Activated CD4-positive, CD25-positive, alpha-beta regulatory T cell treated with anti-CD3 and anti-CD28 coated beads, Interleukin-2, amount 50 U/mL, for 16 hours (primary cell): ENCODE data around the gene PTOV1.
"Not testable (repeated sequence)": the region's sequence is repeated elsewhere in the genome, so short reads cannot be mapped to it uniquely, and the experiment has no call there.

Experiments used
- DNase-seq: peaks from one replicate; pipeline ENCODE4 v3.0.0-alpha.2; 2020; ENCODE audit warnings: low read depth, low spot score

Gene PTOV1

DNA sequence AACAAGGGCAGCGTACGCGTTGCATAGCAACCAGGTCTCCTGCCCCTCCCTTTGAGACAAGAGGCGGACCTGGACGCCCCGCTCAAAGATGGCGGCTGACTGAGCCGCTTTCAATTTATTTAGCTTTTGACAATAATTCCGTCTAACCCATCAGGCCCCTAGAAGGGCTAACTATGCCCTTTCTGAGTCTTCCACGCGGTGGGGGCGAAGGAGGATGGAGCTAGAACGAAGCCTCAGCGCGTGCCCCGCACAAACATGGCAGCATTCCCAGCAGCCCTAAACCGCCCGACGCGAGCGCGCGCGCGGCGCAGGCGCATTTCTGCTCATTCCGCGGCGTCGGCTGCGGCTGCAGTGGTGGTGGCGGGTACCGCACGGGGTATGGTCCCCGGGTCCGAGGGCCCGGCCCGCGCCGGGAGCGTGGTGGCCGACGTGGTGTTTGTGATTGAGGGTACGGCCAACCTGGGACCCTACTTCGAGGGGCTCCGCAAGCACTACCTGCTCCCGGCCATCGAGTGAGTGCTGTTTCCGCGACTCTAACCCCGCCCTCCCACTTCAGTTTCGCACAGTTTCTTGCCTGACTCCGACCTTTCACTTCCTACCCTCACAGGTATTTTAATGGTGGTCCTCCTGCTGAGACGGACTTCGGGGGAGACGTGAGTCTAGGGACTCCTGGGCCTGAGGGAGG is 32.9 kb upstream of the PTOV1 start, which contains the start of gene MED25:
MED25 (plus strand) TSS at position 326 of the 685 bp plus-strand sequence; CDS start at position 379, 53 bp downstream.
- DNase-seq = peak; percentile 78

DNA sequence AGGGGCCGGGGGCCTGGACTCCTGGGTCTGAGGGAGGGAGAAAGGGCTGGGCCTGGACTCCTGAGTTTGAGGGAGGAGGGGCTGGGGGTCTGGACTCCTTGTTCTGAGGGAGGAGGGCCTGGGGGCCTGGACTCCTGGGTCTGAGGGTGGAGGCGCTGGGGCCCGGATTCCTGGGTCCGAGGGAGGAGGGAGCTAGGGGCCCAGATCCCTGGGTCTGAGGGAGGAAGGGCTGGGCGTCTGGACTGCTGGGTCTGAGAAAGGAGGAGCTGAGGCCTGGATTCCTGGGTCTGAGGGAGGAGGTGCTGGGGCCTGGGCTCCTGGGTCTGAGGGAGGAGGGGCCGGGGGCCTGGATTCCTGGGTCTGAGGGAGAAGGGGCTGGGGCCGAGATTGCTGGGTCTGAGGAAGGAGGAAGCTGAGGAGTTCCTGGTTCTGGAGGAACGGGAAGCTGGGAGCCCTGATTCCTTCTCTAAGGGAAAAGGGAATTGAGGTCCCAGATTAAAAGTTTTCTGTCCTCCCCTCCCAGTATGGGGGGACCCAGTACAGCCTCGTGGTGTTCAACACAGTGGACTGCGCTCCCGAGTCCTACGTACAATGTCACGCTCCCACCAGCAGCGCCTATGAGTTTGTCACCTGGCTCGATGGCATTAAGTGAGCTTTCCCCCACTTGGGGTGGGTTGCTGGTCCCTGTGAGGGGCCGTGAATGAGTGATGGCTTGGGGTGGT is 32.1 kb upstream of the PTOV1 start:
- no peak for DNase-seq

DNA sequence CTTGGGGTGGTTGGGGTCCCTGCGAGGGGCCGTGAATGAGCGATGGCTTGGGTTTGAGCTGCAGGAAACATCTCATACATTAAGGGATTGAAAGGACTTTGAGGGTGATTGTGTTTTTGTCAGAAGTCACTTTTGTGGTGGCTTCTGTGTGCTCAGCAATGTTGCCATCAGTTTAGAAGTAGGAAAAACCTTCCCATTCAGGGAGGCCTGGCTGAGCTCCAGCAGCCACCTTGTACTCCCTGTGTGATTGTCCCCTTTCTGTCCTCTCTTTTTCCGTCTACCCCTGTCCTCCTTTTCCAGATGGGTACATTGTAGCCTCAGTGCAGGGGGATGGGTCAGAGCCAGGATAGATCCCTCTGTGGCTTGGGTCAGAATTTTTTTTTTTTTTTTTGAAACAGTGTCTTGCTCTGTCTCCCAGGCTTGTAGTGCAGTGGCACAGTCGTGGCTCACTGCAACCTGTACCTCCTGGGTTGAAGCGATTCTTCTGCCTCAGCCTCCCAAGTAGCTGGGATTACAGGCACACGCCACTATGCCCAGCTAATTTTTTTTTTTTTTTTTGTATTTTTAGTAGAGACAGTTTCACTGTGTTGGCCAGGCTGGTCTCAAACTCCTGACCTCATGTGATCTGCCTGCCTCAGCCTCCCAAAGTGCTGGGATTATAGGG is 31.4 kb upstream of the PTOV1 start:
- not testable (repeated sequence) for DNase-seq

DNA sequence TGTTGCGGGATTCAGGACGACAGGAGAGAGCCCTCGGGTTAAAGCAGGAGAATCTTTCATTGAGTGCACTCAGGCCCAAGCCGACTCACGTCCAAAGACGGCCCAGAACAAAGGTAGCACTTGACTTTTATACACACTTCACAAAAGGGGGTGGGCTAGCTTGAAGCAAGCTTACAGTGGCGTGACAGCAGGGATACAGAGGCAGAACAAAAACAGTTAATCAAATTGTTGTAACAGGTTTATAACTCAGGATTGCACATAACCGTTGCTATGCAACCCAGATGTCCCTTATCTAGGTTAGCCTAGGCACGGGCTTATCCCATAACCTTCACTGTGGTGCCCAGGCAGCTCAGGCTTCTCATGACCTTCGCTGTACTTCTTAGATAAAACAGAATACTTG is 30.8 kb upstream of the PTOV1 start:
- no peak for DNase-seq

DNA sequence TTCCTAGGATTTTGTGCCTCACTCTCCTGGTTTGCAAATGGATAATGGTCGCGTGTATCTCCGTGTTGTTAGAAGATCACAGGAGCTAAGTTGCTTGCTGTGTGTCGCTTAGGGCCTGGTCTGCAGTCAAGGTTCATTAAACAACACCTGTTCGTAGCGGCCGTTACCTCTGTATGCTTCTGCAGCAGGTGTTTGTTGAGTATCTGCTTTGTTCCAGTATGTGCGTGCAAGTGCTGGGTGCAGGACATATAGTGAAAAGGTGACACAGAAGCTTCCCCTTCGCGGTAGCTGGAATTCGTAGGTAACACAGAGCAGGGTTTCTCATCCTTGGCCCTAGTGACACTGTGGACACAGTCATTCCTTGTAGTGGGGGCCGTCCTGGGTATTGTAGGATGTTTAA is 27.5 kb upstream of the PTOV1 start:
- no peak for DNase-seq

DNA sequence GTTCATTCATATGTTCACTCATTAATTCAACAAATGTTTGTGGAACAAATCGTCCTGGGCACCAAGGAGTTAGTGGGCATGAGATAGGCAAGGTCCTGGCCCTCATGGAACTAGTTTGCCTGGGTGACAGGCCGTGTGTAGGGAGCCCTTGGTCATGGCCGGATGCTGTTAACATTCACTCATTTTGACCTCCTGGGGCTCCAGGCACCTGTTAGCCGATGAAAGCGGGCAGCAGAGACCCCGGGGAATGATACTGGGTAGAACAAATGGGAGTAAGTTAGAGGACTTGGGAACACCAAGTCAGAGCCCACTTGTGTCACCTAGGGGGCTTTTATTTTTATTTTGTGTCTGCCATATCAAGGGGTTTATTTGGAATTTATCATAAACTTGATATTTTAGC is 26.3 kb upstream of the PTOV1 start:
- DNase-seq = no peak

DNA sequence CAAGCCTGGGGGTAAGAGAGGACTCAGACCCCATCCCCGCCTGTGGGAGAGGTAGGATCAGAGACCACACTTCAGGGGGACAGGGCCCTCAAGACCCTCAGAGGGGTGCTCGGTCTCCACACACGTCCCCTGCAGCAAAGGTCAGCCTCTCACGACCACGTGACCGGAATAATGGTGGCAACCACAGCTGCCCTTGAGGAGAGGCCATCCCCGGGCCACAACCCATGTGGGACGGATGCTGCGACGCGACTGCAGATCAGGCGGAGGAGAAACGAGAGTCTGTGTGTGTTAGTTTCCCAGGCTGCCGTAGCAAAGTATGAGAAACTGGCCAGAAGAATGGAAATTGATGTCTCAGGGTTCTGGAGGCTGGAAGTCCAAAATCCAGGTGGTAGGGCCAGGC is 23.9 kb upstream of the PTOV1 start:
- DNase-seq = no peak

DNA sequence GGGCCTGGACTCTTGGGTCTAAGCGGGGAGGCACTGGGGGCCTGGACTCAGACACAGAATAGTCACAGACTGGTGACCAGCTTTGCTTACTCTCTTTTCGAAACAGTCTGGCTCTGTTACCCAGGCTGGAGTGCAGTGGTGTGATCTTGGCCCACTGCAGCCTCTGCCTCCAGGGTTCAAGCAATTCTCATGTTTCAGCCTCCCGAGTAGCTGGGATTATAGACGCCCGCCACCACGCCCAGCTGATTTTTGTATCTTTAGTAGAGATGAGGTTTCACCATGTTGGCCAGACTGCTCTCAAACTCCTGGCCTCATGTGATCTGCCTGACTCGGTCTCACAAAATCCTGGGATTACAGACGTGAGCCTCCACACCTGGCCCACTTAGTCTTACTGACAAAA is 21.8 kb upstream of the PTOV1 start:
- no peak for DNase-seq

DNA sequence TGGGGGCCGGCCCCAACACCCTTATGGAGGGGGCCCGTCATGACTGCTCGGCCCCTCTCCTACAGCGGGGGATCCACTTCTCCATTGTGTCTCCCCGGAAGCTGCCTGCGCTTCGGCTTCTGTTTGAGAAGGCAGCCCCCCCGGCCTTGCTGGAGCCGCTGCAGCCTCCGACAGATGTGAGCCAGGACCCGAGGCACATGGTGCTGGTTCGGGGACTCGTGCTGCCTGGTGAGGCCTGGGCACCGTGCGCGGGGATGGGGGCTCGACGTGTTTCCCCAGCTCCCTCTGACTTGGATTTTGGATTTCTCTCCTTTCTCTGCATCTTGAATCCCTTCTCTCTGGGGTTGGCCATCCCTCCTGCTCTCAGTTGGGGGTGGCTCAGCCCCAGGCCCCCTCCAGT is 21.2 kb upstream of the PTOV1 start:
- no peak for DNase-seq

DNA sequence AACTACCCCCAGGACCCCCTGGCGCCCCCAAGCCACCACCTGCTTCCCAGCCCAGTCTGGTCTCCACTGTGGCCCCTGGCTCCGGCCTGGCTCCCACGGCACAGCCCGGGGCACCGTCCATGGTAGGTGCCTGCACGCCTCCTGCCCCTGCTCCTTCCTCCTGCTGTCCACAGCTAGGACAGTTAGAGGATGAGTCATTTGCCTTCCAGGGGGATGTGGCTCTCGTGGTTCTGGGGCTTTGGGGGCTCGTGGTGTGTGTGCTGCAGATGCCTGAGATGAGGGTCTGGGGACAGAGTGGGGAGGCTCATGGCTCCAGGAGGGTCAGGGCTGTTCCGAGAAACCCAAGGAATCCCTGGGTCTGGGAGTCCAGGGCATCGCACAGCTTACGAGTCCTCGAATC is 20.2 kb upstream of the PTOV1 start:
- DNase-seq = no peak

DNA sequence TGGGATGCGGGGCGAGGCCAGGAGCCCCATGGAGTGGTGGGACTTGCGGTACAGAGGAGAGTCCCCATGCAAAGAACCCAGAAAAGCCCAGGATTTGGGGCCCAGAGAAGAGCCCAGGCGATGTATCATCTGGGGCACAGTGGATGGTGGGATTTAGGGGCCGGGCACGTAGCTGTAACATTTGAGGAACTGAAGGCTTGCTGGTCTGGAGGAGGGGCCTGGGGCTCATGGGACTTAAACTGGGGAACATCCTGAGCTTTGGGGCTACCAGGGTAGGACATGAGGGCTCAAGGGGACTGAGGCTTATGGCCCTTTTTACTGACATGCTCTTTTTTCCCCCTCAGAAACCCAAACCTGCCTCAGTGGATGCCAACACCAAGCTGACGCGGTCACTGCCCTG is 19.4 kb upstream of the PTOV1 start:
- DNase-seq = no peak

DNA sequence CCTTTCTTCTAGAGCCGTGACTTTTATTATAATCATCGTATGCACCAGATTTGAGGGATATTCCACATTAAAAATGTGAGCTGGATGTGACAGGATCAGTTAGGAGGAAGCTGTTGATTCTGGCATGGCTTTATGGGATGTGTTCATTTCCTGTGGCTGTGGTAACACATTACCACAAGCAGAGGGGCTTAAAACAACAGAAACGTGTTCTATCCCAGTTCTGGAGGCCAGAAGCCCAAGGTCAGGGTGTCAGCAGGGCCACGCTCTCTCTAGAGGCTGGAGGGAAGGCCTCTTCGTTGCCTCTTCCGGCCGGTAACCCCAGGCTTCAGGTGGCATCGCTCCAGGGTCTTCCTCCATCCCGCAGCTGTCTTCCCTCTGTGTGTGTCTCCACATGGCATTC is 18.4 kb upstream of the PTOV1 start:
- no peak for DNase-seq

DNA sequence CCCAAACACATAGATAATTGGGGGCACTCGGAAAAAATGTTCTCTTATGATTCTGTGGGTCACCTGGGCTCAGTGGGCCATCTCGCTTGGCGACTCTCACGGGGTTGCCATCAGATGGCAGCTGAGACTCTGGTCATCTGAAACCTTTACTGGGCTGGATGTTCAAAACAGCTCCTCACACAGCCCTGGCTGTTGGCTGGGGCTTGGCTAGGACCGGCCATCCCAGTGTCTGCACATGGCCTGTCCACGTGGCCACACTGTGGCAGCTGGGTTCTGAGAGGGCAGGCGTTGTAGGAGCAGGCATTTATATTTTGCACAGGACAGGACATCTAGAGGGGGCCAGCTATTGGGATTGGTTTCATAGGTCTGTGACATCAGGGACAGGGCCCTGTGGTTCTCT is 17.4 kb upstream of the PTOV1 start:
- no peak for DNase-seq

DNA sequence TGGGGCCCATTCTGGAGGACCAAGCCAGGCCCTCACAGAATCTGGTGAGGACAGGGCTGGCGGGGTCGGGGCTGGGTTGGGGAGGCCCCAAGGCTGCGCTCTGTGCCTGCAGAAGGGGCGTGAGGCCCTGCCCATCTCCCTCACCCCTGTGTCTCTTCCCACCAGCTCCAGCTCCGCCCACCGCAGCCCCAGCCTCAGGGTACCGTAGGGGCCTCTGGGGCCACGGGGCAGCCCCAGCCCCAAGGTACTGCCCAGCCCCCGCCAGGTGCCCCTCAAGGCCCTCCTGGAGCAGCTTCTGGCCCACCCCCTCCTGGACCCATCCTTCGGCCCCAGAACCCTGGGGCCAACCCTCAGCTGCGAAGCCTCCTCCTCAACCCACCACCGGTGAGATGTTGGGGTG is 15.4 kb upstream of the PTOV1 start:
- no peak for DNase-seq

DNA sequence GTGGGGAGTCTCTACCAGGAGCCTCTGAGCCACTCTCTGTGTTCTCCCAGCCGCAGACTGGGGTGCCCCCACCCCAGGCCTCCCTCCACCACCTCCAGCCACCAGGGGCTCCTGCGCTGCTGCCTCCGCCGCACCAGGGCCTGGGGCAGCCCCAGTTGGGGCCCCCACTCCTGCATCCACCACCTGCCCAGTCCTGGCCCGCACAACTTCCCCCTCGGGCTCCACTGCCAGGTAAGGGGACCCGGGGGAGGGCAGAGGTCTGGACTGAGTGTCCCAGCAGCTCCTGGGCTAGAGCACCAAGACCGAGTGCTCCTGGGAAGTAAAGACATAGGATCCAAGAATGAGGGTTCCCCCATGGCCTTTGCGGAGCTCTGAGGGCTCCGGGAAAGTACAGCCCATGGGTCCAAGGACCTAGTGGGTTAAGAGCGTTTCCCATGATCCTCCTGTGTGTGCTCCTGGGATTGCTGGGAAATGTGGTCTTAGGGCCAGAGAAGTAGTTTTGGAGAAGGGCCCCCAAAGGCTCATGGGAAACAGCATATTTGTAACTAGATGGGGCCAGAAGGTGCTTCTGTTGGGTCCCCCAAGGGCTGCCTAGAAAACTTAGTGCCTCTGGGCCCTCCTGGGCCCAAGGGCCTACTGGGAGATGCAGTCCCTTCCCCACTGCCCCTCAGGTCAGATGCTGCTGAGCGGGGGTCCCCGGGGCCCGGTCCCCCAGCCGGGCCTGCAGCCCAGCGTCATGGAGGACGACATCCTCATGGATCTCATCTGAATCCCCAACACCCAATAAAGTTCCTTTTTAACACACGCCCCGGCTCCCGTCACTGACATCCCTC is 14.6 kb upstream of the PTOV1 start:
- no peak for DNase-seq

DNA sequence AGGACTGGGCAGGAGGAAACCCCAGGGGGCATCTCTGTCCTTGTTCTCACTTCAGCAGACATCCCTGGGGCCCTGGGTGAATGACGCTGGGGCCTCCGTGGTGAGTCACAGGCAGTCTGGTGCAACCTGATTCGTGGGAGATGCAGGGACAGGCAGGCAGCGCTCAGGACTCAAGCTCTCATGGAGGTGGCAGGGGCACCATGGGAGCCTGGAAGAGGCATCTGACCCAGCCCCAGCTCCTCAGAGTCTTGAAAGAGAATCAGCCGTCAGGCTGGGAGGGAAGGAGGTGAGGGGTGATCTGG is 14.0 kb upstream of the PTOV1 start:
- DNase-seq = no peak

DNA sequence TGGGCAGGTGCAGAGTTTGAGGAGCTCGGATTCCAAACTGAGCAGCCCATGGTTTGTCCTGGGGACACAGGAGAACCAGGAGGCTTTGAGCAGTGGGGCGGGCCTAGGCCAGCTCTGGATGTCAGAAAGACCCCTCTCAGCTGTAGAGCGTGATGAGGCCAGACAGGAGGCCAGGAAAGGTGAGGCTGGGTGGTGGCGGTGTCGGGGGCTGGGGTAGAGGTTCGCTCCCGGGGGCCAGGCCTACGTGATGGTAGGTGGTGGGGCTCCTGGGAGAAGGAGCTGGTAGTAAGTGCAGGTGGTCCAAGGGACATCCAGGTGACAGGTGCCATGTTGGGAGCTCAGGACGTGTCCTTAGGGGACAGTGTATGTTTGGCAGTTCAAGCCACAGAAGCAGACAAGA is 13.5 kb upstream of the PTOV1 start:
- no peak for DNase-seq

DNA sequence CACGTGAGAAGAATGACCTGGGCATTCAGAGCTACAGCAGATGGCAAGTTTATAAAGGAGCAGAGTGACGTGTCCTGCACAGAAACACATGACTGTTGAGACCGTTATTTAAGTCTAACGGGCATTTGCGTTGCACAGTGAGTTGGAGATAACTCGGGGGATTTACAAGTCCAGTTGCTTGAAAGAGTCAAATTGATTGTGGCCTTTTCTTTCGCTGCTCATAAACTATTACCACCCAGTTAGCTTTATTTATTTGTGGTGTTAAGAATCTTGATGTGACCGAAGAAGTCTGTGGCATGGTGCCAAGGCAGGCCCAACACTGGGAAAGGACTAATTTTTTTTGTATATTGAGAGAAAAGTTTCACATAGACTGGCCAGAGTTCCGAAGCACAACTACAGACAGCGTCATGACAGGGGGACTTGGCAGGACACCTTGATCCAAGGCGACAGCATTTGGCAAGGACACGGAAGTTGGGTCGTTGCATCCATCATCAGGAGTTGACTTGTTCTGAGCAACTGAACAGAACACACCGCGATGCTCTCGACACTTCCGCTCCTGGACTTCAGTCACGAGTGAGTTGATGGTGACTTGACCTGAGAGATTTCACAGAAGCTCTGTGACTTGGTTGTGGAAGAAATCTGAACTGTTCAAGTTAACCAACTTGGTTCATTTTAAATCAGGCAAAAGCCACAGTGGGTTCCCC is 11.9 kb upstream of the PTOV1 start:
- no peak for DNase-seq

DNA sequence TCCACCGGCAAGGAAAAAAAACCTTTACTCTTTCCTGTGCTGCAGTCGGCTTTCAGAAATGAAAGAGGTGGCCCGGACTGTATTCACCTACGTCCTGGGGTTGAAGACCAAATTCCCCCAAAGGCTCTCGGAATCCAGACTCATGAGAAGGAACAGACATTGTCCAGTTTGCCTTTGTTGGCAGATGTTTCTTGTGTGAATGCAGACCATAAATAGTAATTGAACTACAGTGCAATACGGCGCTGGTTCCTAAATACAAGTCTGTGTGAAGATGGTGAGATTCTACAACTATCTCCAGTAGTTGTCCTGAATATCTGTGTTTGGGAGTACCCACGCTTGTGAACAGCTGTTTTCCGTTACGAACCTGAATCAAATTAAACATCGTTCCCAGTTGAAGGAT is 11.2 kb upstream of the PTOV1 start:
- no peak for DNase-seq

DNA sequence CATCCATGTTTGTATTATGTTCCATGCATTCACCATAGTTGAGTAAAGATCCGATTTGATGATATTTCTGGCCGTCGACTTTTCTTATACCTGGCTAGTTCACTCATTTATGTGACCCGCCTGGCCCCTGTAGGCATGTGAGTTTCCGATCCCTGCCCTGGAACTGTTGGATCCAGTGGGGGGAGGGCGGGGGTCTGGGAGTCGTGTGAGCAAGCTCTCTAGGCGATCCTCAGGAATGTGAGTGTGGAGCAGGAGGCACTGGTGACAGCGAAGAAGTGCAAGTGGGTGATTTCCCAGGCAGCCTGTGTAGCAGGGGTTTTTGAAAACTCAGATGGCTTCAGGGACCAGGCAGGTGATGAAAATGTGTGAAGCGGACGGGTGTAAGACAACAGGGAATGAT is 10.6 kb upstream of the PTOV1 start:
- no peak for DNase-seq

DNA sequence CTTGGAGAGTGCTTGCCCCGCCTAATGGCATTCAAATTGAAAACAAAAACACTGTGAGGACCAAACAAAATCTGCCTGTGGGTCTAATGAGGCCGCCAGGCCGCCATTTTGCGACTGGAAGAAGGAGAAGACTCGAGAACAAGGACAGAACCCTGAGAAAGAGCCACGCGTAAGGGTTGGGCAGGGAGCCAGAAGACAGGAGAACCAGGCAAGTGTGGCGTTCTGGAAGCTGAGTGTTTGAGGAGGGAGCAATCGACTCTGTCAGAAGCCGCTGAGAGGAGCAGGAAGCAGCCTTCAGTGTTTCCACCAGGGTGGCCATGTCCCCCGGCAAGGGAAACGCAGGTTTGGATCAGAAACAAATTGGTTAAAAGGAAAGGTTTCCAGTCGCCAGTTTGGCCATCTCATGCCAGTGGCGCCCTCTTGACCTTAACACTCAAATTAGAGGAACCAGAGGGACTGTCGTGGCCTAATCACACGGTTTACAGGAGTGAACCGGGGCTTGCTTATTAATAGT is 10.2 kb upstream of the PTOV1 start:
- no peak for DNase-seq
